GM21515 (cell line): ENCODE measurements around the gene RASAL1.

ENCODE experiments used
- ATAC-seq: cut with Tn5 transposase; IDR thresholded peaks from one replicate; pipeline ENCODE4 v1.9.1; 2021; ENCODE audit not compliant: unreplicated experiment

The RASAL1 gene

GRCh38 chr12:113060336-113060960, 75.1 kb downstream of the RASAL1 start:
- no peak for ATAC-seq

GRCh38 chr12:113059071-113059595, 76.4 kb downstream of the RASAL1 start:
- no peak for ATAC-seq

GRCh38 chr12:113058553-113058952, 77.0 kb downstream of the RASAL1 start:
- no peak for ATAC-seq

GRCh38 chr12:113057565-113058485, 77.7 kb downstream of the RASAL1 start:
- ATAC-seq: no peak

GRCh38 chr12:113056631-113057488, 78.7 kb downstream of the RASAL1 start, which contains the start of gene DTX1:
Gene DTX1, plus strand, starts transcription at chr12:113056730. Its CDS starts 1,463 bp downstream, at chr12:113058193.
- ATAC-seq: no peak

GRCh38 chr12:113056381-113056630, 79.3 kb downstream of the RASAL1 start:
- no peak for ATAC-seq

GRCh38 chr12:113055594-113056380, 79.8 kb downstream of the RASAL1 start:
- no peak for ATAC-seq

- ATAC-seq: no peak
Measured at GRCh38 chr12:113054948-113055486, 80.5 kb downstream of the RASAL1 start.

- ATAC-seq: no peak
Measured at GRCh38 chr12:113052326-113052725, 83.2 kb downstream of the RASAL1 start.

GRCh38 chr12:113051759-113052158, 83.8 kb downstream of the RASAL1 start:
- no peak for ATAC-seq

GRCh38 chr12:113050795-113051194, 84.8 kb downstream of the RASAL1 start:
- no peak for ATAC-seq

- ATAC-seq: no peak
Measured at GRCh38 chr12:113049976-113050742, 85.4 kb downstream of the RASAL1 start.
